Breast epithelium (tissue), 4 donors: Measurements from ENCODE around the gene CTSW. TPM values are rescaled to one million over a fixed set of nuclear protein-coding genes. Genes with fewer than 3 reads are reported as not detected.
A peak's percentile ranks its signal among the peaks of the same experiment; 100 is the strongest.

Experiments used
- DNase-seq, 2 donors: peaks; one replicate each; pipeline ENCODE4 v3.0.0-alpha.2; 2019; ENCODE audit warnings: low spot score in 2 of 2
- H3K27ac ChIP-seq, 2 donors: fragments of 200-600 bp; sonication (generic) in 1 of 2; one replicate each; pipeline ENCODE4 v1.5.1; 2016 to 2019; ENCODE audit warnings: mild to moderate bottlenecking in 1 of 2
- H3K27me3 ChIP-seq, 2 donors: fragments of 200-600 bp; sonication (generic) in 1 of 2; one replicate each; pipeline versions ENCODE4 v1.5.1 to v1.6.0; 2017 to 2019; ENCODE audit warnings: control low read depth in 1 of 2, mild to moderate bottlenecking in 1 of 2
- H3K36me3 ChIP-seq: fragments of 200-600 bp; one replicate; pipeline ENCODE4 v1.5.1; 2019
- H3K4me1 ChIP-seq, 2 donors: fragments of 200-600 bp; sonication (generic); one replicate each; pipeline ENCODE4 v1.5.1; 2016 to 2019; ENCODE audit warnings: control low read depth in 1 of 2
- H3K4me3 ChIP-seq, 3 donors: fragments of 200-600 bp; sonication (generic); 1 replicate in 2 of 3; 2 replicates in 1 of 3; pipeline ENCODE4 v1.5.1; 2016 to 2019; ENCODE audit warnings: mild to moderate bottlenecking in 3 of 3, moderate library complexity in 2 of 3
- H3K9me3 ChIP-seq, 2 donors: fragments of 200-600 bp; sonication (generic) in 1 of 2; one replicate each; pipeline ENCODE4 v1.5.1; 2016 to 2019; ENCODE audit warnings: control low read depth in 1 of 2
- POLR2A ChIP-seq: fragments of 450-650 bp; IDR thresholded peaks from one replicate; pipeline ENCODE4 v1.6.1; 2016; ENCODE audit warnings: antibody characterized with exemption, mild to moderate bottlenecking, moderate library complexity
- POLR2AphosphoS5 ChIP-seq, 3 donors: sonication (generic); formaldehyde crosslinking; IDR thresholded peaks; one replicate each; pipeline ENCODE4 v1.6.1; 2017; ENCODE audit warnings: antibody characterized with exemption in 3 of 3
- intact Hi-C: fragments of 100-400 bp; cut with DNase I; formaldehyde crosslinking; loops from one replicate; pipeline ENCODE4 v1.15.1; 2023; ENCODE audit warnings: low total_unique reads
- total RNA-seq, 3 donors: library from RNA; depleted of rRNA; stranded (reverse); fragments of >200 nt; gene quantifications; one replicate each; pipeline ENCODE4 v1.1.0, GENCODE V29; 2016
- TF ChIP-seq, protein P1 (sequence below), 3 donors: fragments of 450-650 bp; IDR thresholded peaks; one replicate each; pipeline ENCODE4 v1.5.1; 2016 to 2017; ENCODE audit warnings: antibody characterized with exemption in 3 of 3, mild to moderate bottlenecking in 3 of 3, moderate library complexity in 3 of 3

CTSW gene
- total RNA-seq, 3 donors from 2014 or later = 1.6 to 4.0 (median 1.9) TPM

DNA sequence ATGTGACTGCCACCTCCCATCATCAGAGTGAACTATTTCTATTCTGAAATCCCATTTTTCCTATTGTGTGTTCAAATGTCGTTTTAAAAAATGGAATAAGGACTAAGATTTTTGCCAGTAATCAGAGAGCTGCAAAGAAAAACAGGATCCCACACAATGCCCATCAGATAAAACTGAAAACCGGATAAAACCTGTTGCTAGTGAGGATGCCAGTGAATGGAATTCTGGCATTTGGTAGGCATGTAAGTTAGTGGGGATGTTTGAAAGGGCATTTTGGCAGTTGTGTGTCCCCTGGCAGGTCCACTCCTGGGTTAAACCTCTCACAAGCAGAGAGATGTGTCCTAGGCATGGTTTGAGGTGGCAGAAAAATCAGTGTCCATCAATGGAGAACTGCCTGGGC, 45.8 kb downstream of the CTSW start:
- Histone ChIP-seq H3K4me1 (peaks cover 0 to 7% of the 10 kb centered on the region in 2 donors), H3K27ac (no peak overlapping the region), H3K9me3 (no peaks in the 10 kb centered on the region), H3K4me3 (no peak overlapping the region), H3K36me3 (no peaks in the 10 kb centered on the region), H3K27me3 (no peaks in the 10 kb centered on the region)
- TF ChIP-seq, protein P1, sequence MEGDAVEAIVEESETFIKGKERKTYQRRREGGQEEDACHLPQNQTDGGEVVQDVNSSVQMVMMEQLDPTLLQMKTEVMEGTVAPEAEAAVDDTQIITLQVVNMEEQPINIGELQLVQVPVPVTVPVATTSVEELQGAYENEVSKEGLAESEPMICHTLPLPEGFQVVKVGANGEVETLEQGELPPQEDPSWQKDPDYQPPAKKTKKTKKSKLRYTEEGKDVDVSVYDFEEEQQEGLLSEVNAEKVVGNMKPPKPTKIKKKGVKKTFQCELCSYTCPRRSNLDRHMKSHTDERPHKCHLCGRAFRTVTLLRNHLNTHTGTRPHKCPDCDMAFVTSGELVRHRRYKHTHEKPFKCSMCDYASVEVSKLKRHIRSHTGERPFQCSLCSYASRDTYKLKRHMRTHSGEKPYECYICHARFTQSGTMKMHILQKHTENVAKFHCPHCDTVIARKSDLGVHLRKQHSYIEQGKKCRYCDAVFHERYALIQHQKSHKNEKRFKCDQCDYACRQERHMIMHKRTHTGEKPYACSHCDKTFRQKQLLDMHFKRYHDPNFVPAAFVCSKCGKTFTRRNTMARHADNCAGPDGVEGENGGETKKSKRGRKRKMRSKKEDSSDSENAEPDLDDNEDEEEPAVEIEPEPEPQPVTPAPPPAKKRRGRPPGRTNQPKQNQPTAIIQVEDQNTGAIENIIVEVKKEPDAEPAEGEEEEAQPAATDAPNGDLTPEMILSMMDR (IDR thresholded peaks at IDR 0.05) = no peak
- TF ChIP-seq POLR2AphosphoS5 (IDR thresholded peaks at IDR 0.05) (no peak), POLR2A (no peak)
- intact Hi-C loops = no loop called here
- no peak for DNase-seq

DNA sequence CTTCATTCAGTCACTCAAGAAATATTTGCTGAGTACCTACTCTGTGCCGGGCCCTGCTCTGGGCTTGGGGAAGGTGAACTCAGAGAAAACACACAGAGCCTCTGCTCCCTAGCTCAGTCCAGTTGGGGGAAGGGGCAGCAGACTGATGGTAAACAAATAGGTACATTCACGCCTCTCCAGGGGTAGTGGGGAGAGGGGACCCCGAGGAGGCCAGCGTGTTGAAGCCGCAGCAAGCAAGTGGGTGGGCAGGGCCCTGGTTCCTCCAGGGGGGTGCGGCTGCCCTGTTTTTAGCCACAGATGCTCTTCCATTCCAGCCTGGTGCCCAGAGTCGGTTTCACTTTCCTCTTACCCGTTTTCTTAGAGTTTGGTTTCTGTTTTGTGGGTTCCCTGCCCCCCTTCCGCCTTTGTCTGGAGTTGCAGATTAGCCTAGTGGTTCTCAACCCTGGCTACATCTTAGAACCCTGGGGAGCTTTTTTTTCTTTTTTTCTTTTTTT, 48.3 kb downstream of the CTSW start:
- no peaks in the 10 kb centered on the region for H3K36me3 ChIP-seq
- H3K9me3 ChIP-seq = no peaks in the 10 kb centered on the region
- H3K27ac ChIP-seq = no peak overlapping the region
- no peaks in the 10 kb centered on the region for H3K4me1 ChIP-seq
- no peak for DNase-seq
- H3K4me3 ChIP-seq = peak overlapping the region in 1 of 3 donors; percentile 33
- H3K27me3 ChIP-seq = no peaks in the 10 kb centered on the region
- intact Hi-C loops = no loop called here
- TF ChIP-seq, protein P1 (IDR thresholded peaks at IDR 0.05) = no peak
- TF ChIP-seq POLR2A (no peak), POLR2AphosphoS5 (IDR thresholded peaks at IDR 0.05) (no peak)

DNA sequence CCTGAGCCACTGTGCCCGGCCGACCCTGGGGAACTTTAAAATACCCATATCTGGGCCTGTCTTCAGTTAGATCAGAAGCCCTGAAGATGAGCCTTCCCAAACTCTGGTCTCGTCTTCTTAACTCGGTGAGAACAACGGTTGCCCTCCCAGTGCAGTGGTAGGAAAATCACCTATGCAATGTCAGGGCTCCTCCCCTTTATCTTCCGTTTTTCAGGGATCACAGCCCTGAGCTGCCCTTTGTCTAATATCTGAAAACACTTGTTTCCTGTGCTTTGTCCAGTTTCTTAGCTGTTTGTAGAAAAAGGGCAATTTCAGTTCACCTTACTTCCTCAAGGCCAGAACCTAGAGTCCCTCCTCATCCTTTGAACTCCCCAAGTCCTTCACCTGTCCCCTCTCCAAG, 49.0 kb downstream of the CTSW start:
- H3K27me3 ChIP-seq = no peaks in the 10 kb centered on the region

DNA sequence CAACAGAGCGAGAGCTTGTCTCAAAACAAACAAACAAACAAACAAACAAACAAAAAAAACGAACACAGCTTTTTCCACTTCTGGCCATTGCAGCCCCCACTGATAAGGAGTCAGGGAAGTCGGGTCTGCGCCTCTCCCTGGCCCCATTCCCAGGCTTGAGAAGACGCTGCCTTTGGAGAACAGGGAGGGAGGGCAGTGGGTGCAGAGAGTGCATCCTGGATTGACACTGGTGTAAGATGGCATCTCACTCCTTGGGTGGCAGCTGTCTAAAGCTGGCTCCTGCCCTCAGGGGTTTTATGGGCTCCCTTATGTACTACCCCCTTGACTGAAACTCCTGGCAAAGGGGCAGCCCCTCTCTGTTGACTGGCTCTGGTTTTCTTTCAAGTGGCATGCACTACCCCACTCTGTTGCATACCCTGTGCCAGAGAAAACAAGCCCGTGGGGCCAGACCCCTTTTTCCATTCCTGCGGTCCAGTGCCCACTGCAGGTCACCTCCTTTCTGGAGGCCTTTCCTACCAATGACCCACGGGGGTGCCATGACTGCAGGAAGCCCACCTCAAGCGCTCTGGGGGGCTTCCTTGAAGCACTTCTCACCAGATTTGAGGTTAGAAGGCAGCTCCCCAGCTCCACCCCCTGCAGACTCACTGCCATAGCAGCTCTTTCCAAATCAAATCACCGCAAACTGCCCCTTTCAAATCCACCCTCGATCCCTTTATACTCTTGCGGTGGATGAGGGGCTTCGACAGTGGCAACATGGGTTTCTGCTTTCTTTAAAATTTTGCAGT, 52.3 kb downstream of the CTSW start:
- intact Hi-C loops = no loop called here
- Histone ChIP-seq H3K36me3 (no peaks in the 10 kb centered on the region), H3K27ac (no peak overlapping the region), H3K4me1 (no peaks in the 10 kb centered on the region), H3K27me3 (no peaks in the 10 kb centered on the region), H3K4me3 (no peak overlapping the region), H3K9me3 (no peaks in the 10 kb centered on the region)
- TF ChIP-seq, protein P1 (IDR thresholded peaks at IDR 0.05) = no peak
- TF ChIP-seq POLR2A (no peak), POLR2AphosphoS5 (IDR thresholded peaks at IDR 0.05) (no peak)
- DNase-seq = no peak

More for the DNA sequence above, 49.0 kb downstream of the CTSW start:
- H3K36me3 ChIP-seq = no peaks in the 10 kb centered on the region
- intact Hi-C loops = no loop called here
- H3K27ac ChIP-seq = no peak overlapping the region
- TF ChIP-seq POLR2AphosphoS5 (IDR thresholded peaks at IDR 0.05) (no peak), POLR2A (no peak)
- TF ChIP-seq, protein P1 (IDR thresholded peaks at IDR 0.05) = no peak
- no peaks in the 10 kb centered on the region for H3K4me1 ChIP-seq
- no peak for DNase-seq
- H3K4me3 ChIP-seq = no peak overlapping the region
- no peaks in the 10 kb centered on the region for H3K9me3 ChIP-seq

DNA sequence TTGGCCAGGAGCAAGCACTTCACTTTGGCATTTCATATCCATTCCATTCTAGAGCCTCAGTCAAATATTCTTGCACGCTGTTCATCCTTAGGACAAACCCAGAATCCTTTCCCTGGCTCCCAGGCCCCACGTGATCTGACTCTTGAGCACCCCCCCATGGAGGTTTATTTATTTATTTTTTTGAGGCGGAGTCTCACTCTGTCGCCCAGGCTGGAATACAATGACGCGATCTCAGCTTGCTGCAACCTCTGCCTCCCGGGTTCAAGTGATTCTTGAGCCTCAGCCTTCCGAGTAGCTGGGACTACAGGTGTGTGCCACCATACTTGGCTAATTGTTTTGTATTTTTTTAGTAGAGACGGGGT, 52.9 kb downstream of the CTSW start:
- TF ChIP-seq, protein P1 (IDR thresholded peaks at IDR 0.05) = no peak
- TF ChIP-seq POLR2A (no peak), POLR2AphosphoS5 (IDR thresholded peaks at IDR 0.05) (no peak)
- no peaks in the 10 kb centered on the region for H3K27me3 ChIP-seq
- DNase-seq = no peak
- H3K27ac ChIP-seq = no peak overlapping the region
- H3K4me3 ChIP-seq = no peak overlapping the region
- no peaks in the 10 kb centered on the region for H3K9me3 ChIP-seq
- H3K36me3 ChIP-seq = no peaks in the 10 kb centered on the region
- H3K4me1 ChIP-seq = no peaks in the 10 kb centered on the region
- intact Hi-C loops = no loop called here
